ENCODE results near the gene EVX1. TPM values are rescaled to one million over a fixed set of nuclear protein-coding genes. Genes with fewer than 3 reads are reported as not detected.

The EVX1 gene
- total RNA-seq, 2 experiments from 2014 or later: not detected

DNA sequence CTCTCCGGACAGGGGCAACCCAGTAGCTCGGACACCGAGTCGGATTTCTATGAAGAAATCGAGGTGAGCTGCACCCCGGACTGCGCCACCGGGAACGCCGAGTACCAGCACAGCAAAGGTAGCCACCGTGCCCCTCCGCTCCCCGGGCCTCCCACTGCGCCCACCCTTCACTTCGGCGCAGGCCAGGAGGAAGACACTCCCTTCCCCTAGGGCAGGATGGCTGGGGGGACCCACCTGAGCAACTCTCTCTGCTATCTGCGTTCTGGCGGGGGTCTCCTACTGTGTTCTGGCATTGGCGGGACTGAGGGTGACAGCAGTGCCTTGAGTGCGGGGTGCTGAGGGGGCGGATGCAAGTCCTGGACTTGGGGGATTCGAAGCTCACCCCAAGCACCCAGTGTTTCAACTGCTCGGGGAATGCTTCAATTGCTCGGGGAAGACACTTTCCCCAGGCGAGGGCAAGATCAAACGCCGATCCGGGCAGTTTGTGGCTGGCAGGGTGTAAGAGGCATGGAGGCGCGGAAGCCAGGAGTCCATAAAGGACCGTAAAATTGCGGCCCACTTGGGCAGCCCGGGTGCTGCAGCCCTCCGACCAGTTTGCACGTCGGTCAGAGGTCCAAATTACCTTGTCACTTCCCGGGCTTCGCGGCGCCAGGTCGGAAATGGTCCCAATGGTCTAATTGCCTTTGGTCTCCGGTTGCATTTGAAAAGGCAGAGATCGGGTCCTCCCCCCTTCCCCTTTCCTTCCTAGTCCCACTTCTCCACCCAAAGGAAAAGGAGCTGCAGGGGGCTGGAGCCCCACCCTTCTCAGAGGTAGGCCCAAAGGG lies 950 bp downstream of the EVX1 start:
- ATAC-seq (no peak), DNase-seq (no peak)
- Mint-ChIP-seq H3K9me3 (no peaks in the 10 kb centered on the region), H3K4me1 (ENCODE audit: low read depth) (peaks cover 17% of the 10 kb centered on the region), H3K36me3 (ENCODE audit: low read depth) (no peaks in the 10 kb centered on the region), H3K27me3 (peaks cover 78% of the 10 kb centered on the region), H3K4me3 (no peak overlapping the region), H3K27ac (no peak overlapping the region)
- CTCF ChIA-PET: interaction anchor here (1.2 to 2.2 kb wide), 3 partner anchors 47 to 77 kb away, joined by 4 to 9 read pairs (median 7); no protein-coding TSS in a partner anchor
- TF ChIP-seq, protein P1, sequence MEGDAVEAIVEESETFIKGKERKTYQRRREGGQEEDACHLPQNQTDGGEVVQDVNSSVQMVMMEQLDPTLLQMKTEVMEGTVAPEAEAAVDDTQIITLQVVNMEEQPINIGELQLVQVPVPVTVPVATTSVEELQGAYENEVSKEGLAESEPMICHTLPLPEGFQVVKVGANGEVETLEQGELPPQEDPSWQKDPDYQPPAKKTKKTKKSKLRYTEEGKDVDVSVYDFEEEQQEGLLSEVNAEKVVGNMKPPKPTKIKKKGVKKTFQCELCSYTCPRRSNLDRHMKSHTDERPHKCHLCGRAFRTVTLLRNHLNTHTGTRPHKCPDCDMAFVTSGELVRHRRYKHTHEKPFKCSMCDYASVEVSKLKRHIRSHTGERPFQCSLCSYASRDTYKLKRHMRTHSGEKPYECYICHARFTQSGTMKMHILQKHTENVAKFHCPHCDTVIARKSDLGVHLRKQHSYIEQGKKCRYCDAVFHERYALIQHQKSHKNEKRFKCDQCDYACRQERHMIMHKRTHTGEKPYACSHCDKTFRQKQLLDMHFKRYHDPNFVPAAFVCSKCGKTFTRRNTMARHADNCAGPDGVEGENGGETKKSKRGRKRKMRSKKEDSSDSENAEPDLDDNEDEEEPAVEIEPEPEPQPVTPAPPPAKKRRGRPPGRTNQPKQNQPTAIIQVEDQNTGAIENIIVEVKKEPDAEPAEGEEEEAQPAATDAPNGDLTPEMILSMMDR (IDR thresholded peaks at IDR 0.05): no peak
- POLR2A ChIA-PET: no interaction called here
- intact Hi-C loops (cut with micrococcal nuclease): loop anchor here (2.0 to 5.0 kb wide), 3 partner anchors 39 to 86 kb away; partner anchors contain the start of genes HOXA10 and HOXA7

DNA sequence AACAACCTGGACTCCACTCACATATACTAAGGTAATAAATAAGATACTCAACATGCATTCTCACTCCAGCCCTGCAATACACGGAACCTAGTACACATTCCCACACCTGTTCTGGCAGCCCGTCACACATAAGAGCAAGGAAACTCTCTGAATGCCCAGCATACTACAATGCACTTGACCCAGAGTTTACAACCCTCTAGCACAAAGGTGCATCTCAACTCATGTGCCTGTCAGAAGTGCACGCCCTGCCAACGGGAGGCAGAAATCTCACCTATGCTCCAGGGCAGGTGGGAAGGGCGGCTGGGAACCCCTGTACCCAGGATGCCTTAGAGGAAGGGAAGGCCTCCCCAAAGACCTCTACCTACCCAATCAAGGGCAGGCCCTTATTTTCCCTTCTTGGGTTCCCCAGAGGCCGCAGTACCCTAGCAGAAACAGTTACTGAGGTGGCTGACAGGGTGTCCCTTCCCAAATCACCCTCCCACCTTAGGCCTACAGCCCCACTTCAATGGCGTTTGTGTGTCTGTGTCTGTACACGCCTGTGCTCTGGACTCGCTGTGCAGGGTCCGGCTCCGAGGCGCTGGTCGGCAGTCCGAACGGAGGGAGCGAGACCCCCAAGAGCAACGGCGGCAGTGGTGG lies 2.0 kb downstream of the EVX1 start:
- H3K27ac Mint-ChIP-seq: no peak overlapping the region
- no peak overlapping the region for H3K4me3 Mint-ChIP-seq
- ATAC-seq: no peak
- H3K9me3 Mint-ChIP-seq: no peaks in the 10 kb centered on the region
- H3K4me1 Mint-ChIP-seq (ENCODE audit: low read depth): peaks cover 17% of the 10 kb centered on the region
- no peaks in the 10 kb centered on the region for H3K36me3 Mint-ChIP-seq (ENCODE audit: low read depth)
- ChIA-PET POLR2A (no interaction called here), CTCF (no interaction called here)
- intact Hi-C loops (cut with micrococcal nuclease): loop anchor here (5.0 kb wide), 2 partner anchors 72 to 87 kb away; partner anchors contain the start of genes HOXA10 and HOXA7
- TF ChIP-seq, protein P1 (IDR thresholded peaks at IDR 0.05): no peak
- H3K27me3 Mint-ChIP-seq: peaks cover 82% of the 10 kb centered on the region
- DNase-seq: no peak

DNA sequence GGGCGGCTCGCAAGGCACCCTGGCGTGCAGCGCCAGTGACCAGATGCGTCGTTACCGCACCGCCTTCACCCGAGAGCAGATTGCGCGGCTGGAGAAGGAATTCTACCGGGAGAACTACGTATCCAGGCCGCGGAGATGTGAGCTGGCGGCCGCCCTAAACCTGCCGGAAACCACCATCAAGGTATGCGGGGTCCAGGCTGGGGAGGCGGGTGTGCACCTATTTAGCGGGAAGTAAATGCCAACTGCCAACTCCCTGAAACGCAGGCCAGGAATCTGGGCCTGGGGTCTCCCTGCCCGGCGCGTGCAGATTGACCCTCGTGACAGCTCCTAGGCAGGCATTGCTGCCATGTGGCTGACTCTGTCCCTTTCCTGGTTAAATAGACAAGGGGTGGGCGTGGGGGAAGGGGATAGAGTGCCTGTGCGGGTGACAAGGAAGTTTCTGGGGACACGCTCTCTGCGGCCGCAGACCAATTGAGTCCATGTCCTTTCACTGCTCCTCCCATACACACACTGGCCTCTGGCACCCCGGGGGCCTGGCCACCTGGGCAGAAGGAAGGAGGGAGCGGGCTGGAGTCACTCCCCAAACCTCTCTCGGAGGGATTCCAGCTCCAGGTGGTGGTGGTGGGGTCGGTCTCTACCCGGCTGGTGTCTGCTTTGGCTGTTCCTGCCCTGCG lies 2.7 kb downstream of the EVX1 start:
- DNase-seq (no peak), ATAC-seq (no peak)
- H3K9me3 Mint-ChIP-seq: no peaks in the 10 kb centered on the region
- ChIA-PET POLR2A (no interaction called here), CTCF (no interaction called here)
- H3K36me3 Mint-ChIP-seq (ENCODE audit: low read depth): no peaks in the 10 kb centered on the region
- TF ChIP-seq, protein P1 (IDR thresholded peaks at IDR 0.05): no peak
- no peak overlapping the region for H3K4me3 Mint-ChIP-seq
- H3K27me3 Mint-ChIP-seq: peaks cover 83% of the 10 kb centered on the region
- no peak overlapping the region for H3K27ac Mint-ChIP-seq
- H3K4me1 Mint-ChIP-seq (ENCODE audit: low read depth): peaks cover 14% of the 10 kb centered on the region
- intact Hi-C loops (cut with micrococcal nuclease): no loop called here

DNA sequence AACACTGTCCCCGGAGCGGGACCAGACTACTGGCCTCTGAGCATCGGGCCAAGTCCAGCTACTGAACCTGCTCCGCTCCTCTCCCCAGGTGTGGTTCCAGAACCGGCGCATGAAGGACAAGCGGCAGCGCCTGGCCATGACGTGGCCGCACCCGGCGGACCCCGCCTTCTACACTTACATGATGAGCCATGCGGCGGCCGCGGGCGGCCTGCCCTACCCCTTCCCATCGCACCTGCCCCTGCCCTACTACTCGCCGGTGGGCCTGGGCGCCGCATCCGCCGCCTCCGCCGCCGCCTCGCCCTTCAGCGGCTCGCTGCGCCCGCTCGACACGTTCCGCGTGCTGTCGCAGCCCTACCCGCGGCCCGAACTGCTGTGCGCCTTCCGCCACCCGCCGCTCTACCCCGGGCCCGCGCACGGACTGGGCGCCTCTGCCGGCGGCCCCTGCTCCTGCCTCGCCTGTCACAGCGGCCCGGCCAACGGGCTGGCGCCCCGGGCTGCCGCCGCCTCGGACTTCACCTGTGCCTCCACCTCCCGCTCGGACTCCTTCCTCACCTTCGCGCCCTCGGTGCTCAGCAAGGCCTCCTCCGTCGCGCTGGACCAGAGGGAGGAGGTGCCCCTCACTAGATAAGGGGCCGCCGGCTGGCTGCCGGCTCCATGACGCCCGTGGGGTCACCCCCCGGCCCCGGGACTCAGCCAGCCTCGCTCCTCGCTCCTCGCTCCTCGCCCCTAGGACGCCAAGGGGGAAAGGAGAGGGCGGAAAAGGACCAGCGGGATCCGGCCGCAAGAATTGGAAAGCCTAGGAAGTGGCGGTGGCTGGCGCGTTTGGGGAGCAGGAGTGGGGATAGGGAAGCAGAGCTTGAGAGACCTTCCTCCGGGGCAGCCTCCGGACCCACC lies 3.4 kb downstream of the EVX1 start:
- no peak overlapping the region for H3K27ac Mint-ChIP-seq
- intact Hi-C loops (cut with micrococcal nuclease): no loop called here
- no peak overlapping the region for H3K4me3 Mint-ChIP-seq
- DNase-seq (peak; percentile 34), ATAC-seq (peak; percentile 61)
- peaks cover 18% of the 10 kb centered on the region for H3K4me1 Mint-ChIP-seq (ENCODE audit: low read depth)
- ChIA-PET CTCF (interaction anchor here (0.7 to 1.9 kb wide), 2 partner anchors 10 to 50 kb away, joined by 3 to 4 read pairs; no protein-coding TSS in a partner anchor), POLR2A (no interaction called here)
- peaks cover 83% of the 10 kb centered on the region for H3K27me3 Mint-ChIP-seq
- H3K9me3 Mint-ChIP-seq: no peaks in the 10 kb centered on the region
- H3K36me3 Mint-ChIP-seq (ENCODE audit: low read depth): no peaks in the 10 kb centered on the region
- TF ChIP-seq, protein P1 (IDR thresholded peaks at IDR 0.05): no peak
